ENCODE measurements around the gene TDRD6. TPM values are rescaled to one million over a fixed set of nuclear protein-coding genes. Genes with fewer than 3 reads are reported as not detected.
A peak's percentile ranks its signal among the peaks of the same experiment; 100 is the strongest.

TDRD6 gene
- total RNA-seq, 1 experiment from 2014 or later, result not detected

GRCh38 chr6:46652232-46652602 is 35.5 kb upstream of the TDRD6 start:
- peaks cover 29% of the 10 kb centered on the region for H3K27me3 ChIP-seq (replicated peaks; ENCODE audit: insufficient read depth, low read depth, low read length, poor library complexity)
- TF ChIP-seq EZH2 (IDR thresholded peaks at IDR 0.05; ENCODE audit: borderline replicate concordance, low read depth, low read length, poor library complexity, severe bottlenecking) (no peak), CTCF (conservative IDR thresholded peaks at IDR 0.05; ENCODE audit: low read depth, low read length) (no peak)
- no peaks in the 10 kb centered on the region for H3K4me1 ChIP-seq (ENCODE audit: insufficient read depth, low read length, poor library complexity, severe bottlenecking)
- DNase-seq (ENCODE audit: low spot score), result no peak
- no peaks in the 10 kb centered on the region for H3K9me3 ChIP-seq (ENCODE audit: low read depth, low read length, poor library complexity, severe bottlenecking)
- no TSS peak for BruUV-seq (replicated peaks)
- CTCF ChIA-PET, result no interaction called here
- H3K27ac ChIP-seq (ENCODE audit: low read depth, low read length, poor library complexity, severe bottlenecking), result no peak overlapping the region
- intact Hi-C loops (cut with micrococcal nuclease; ENCODE audit: unreplicated experiment), result no loop called here
- POLR2A ChIA-PET (ENCODE audit: low non-redundant PET), result no interaction called here
- no peaks in the 10 kb centered on the region for H3K36me3 ChIP-seq (ENCODE audit: insufficient read depth, low read length, poor library complexity, severe bottlenecking)
- H3K4me3 ChIP-seq (ENCODE audit: low read depth, low read length, poor library complexity, severe bottlenecking), result peak overlapping the region; percentile 65

- BruUV-seq (replicated peaks), result no TSS peak
- Histone ChIP-seq H3K4me3 (ENCODE audit: low read depth, low read length, poor library complexity, severe bottlenecking) (peak within 1 kb of the TSS; percentile 65), H3K27me3 (replicated peaks; ENCODE audit: insufficient read depth, low read depth, low read length, poor library complexity) (peaks cover 29% of the 10 kb centered on the region), H3K9me3 (ENCODE audit: low read depth, low read length, poor library complexity, severe bottlenecking) (no peaks in the 10 kb centered on the region), H3K4me1 (ENCODE audit: insufficient read depth, low read length, poor library complexity, severe bottlenecking) (no peaks in the 10 kb centered on the region), H3K27ac (ENCODE audit: low read depth, low read length, poor library complexity, severe bottlenecking) (no peak within 1 kb of the TSS), H3K36me3 (ENCODE audit: insufficient read depth, low read length, poor library complexity, severe bottlenecking) (no peaks in the 10 kb centered on the region)
- DNase-seq (ENCODE audit: low spot score), result peak; percentile 89
- ChIA-PET POLR2A (ENCODE audit: low non-redundant PET) (no interaction called here), CTCF (no interaction called here)
- intact Hi-C loops (cut with micrococcal nuclease; ENCODE audit: unreplicated experiment), result no loop called here
- no peak for TF ChIP-seq CTCF (conservative IDR thresholded peaks at IDR 0.05; ENCODE audit: low read depth, low read length)
- TF ChIP-seq EZH2 (IDR thresholded peaks at IDR 0.05; ENCODE audit: borderline replicate concordance, low read depth, low read length, poor library complexity, severe bottlenecking), result peak; percentile 30
Observed at GRCh38 chr6:46652603-46653438, 34.9 kb upstream of the TDRD6 start, which contains the start of the genes CYP39A1 and SLC25A27. CYP39A1 (minus strand) TSS chr6:46652818; CDS start chr6:46652582, 236 bp downstream. SLC25A27 (plus strand) TSS chr6:46652975; CDS start chr6:46653193, 218 bp downstream.

- H3K27me3 ChIP-seq (replicated peaks; ENCODE audit: insufficient read depth, low read depth, low read length, poor library complexity), result peaks cover 29% of the 10 kb centered on the region
- BruUV-seq (replicated peaks), result no TSS peak
- no peaks in the 10 kb centered on the region for H3K9me3 ChIP-seq (ENCODE audit: low read depth, low read length, poor library complexity, severe bottlenecking)
- ChIA-PET POLR2A (ENCODE audit: low non-redundant PET) (no interaction called here), CTCF (no interaction called here)
- TF ChIP-seq EZH2 (IDR thresholded peaks at IDR 0.05; ENCODE audit: borderline replicate concordance, low read depth, low read length, poor library complexity, severe bottlenecking) (peak; percentile 14), CTCF (conservative IDR thresholded peaks at IDR 0.05; ENCODE audit: low read depth, low read length) (no peak)
- no peaks in the 10 kb centered on the region for H3K4me1 ChIP-seq (ENCODE audit: insufficient read depth, low read length, poor library complexity, severe bottlenecking)
- H3K4me3 ChIP-seq (ENCODE audit: low read depth, low read length, poor library complexity, severe bottlenecking), result peak overlapping the region; percentile 65
- no peak overlapping the region for H3K27ac ChIP-seq (ENCODE audit: low read depth, low read length, poor library complexity, severe bottlenecking)
- H3K36me3 ChIP-seq (ENCODE audit: insufficient read depth, low read length, poor library complexity, severe bottlenecking), result no peaks in the 10 kb centered on the region
- DNase-seq (ENCODE audit: low spot score), result no peak
- intact Hi-C loops (cut with micrococcal nuclease; ENCODE audit: unreplicated experiment), result no loop called here
Observed at GRCh38 chr6:46653439-46654195, 34.1 kb upstream of the TDRD6 start.

Measured in A673 (cell line).